H9 (cell line): ENCODE data around the gene CBX1. TPM values are rescaled to one million over a fixed set of nuclear protein-coding genes. Genes with fewer than 3 reads are reported as not detected.

ENCODE experiments used
- DNase-seq: peaks from one replicate; pipeline ENCODE4 v3.0.0-alpha.2; 2017
- H2AFZ ChIP-seq: one replicate; pipeline ENCODE4 v1.6.1; 2013; ENCODE audit warnings: mild to moderate bottlenecking, low read length, control low read depth, moderate library complexity
- H2AK5ac ChIP-seq: 2 replicates; pipeline ENCODE4 v1.6.1; 2013; ENCODE audit warnings: low read length, control low read depth, mixed read lengths; ENCODE audit not compliant: insufficient read length
- H2BK120ac ChIP-seq: one replicate; pipeline ENCODE4 v1.6.1; 2013; ENCODE audit warnings: low read depth, mild to moderate bottlenecking, low read length, control low read depth, inconsistent platforms; ENCODE audit not compliant: poor library complexity, severe bottlenecking
- H2BK12ac ChIP-seq: 2 replicates; pipeline ENCODE4 v1.6.1; 2013; ENCODE audit warnings: low read length, control low read depth, mixed read lengths, low read depth; ENCODE audit not compliant: insufficient read length
- H2BK15ac ChIP-seq: 2 replicates; pipeline ENCODE4 v1.6.1; 2013; ENCODE audit warnings: low read depth, low read length, control low read depth
- H2BK20ac ChIP-seq: one replicate; pipeline ENCODE4 v1.6.1; 2013; ENCODE audit warnings: low read depth, mild to moderate bottlenecking, low read length, control low read depth, inconsistent platforms; ENCODE audit not compliant: poor library complexity, severe bottlenecking
- H2BK5ac ChIP-seq: 2 replicates; pipeline ENCODE4 v1.6.1; 2013; ENCODE audit warnings: low read length, control low read depth, mixed read lengths; ENCODE audit not compliant: insufficient read length
- H3K14ac ChIP-seq: 2 replicates; pipeline ENCODE4 v1.6.1; 2013; ENCODE audit warnings: low read length, control low read depth; ENCODE audit not compliant: insufficient read depth
- H3K18ac ChIP-seq: 2 replicates; pipeline ENCODE4 v1.6.1; 2013; ENCODE audit warnings: low read depth, mild to moderate bottlenecking, mixed read lengths, low read length, control low read depth; ENCODE audit not compliant: insufficient read length
- H3K23ac ChIP-seq: 2 replicates; pipeline ENCODE4 v1.6.1; 2013; ENCODE audit warnings: low read length, control low read depth, mixed read lengths, low read depth; ENCODE audit not compliant: insufficient read length
- H3K23me2 ChIP-seq: 2 replicates; pipeline ENCODE4 v1.6.1; 2013; ENCODE audit warnings: low read depth, mild to moderate bottlenecking, mixed read lengths, low read length, control low read depth; ENCODE audit not compliant: insufficient read length, poor library complexity, severe bottlenecking
- H3K27ac ChIP-seq: 2 replicates; pipeline ENCODE4 v1.5.1; 2013; ENCODE audit warnings: low read length, control low read depth, mixed read lengths, low read depth; ENCODE audit not compliant: insufficient read length
- H3K27me3 ChIP-seq: 2 replicates; pipeline ENCODE4 v1.6.1; 2013; ENCODE audit warnings: low read length, control low read depth, inconsistent platforms; ENCODE audit not compliant: insufficient read depth
- H3K4ac ChIP-seq: 2 replicates; pipeline ENCODE4 v1.6.1; 2013; ENCODE audit warnings: low read depth, mild to moderate bottlenecking, control low read depth, inconsistent platforms, low read length, moderate library complexity
- H3K4me1 ChIP-seq: 2 replicates; pipeline ENCODE4 v1.6.1; 2013; ENCODE audit warnings: low read length, control low read depth, inconsistent platforms; ENCODE audit not compliant: insufficient read depth
- H3K4me2 ChIP-seq: 2 replicates; pipeline ENCODE4 v1.6.1; 2013; ENCODE audit warnings: low read length, control low read depth, mixed read lengths; ENCODE audit not compliant: insufficient read length, insufficient read depth
- H3K56ac ChIP-seq: 2 replicates; pipeline ENCODE4 v1.6.1; 2013; ENCODE audit warnings: low read depth, mild to moderate bottlenecking, mixed read lengths, low read length, control low read depth; ENCODE audit not compliant: insufficient read length
- H3K79me1 ChIP-seq: 2 replicates; pipeline ENCODE4 v1.6.1; 2013; ENCODE audit warnings: low read depth, mild to moderate bottlenecking, moderate library complexity, low read length, control low read depth, inconsistent platforms; ENCODE audit not compliant: insufficient read depth, poor library complexity, severe bottlenecking
- H3K79me2 ChIP-seq: 2 replicates; pipeline ENCODE4 v1.6.1; 2013; ENCODE audit warnings: low read length, control low read depth, inconsistent platforms; ENCODE audit not compliant: insufficient read depth
- H3K9ac ChIP-seq: 2 replicates; pipeline ENCODE4 v1.6.1; 2013; ENCODE audit warnings: low read length, control low read depth, mixed read lengths; ENCODE audit not compliant: insufficient read length; ENCODE audit errors: extremely low read depth
- H3K9me3 ChIP-seq: one replicate; pipeline ENCODE4 v1.6.1; 2013; ENCODE audit warnings: low read depth, low read length, inconsistent platforms; ENCODE audit not compliant: control insufficient read depth
- H3T11ph ChIP-seq: one replicate; pipeline ENCODE4 v1.6.1; 2013; ENCODE audit warnings: mild to moderate bottlenecking, low read length, control low read depth, inconsistent platforms
- H4K20me1 ChIP-seq: one replicate; pipeline ENCODE4 v1.6.1; 2013; ENCODE audit not compliant: control insufficient read depth, insufficient read length, insufficient read depth
- H4K5ac ChIP-seq: 2 replicates; pipeline ENCODE4 v1.6.1; 2013; ENCODE audit warnings: low read depth, mild to moderate bottlenecking, mixed read lengths, low read length, control low read depth; ENCODE audit not compliant: insufficient read length
- H4K8ac ChIP-seq: replicated peaks from 2 replicates; pipeline ENCODE4 v1.6.1; 2013; ENCODE audit warnings: low read length, control low read depth, mixed read lengths, low read depth; ENCODE audit not compliant: insufficient read length
- H4K91ac ChIP-seq: 2 replicates; pipeline ENCODE4 v1.6.1; 2013; ENCODE audit warnings: low read depth, mild to moderate bottlenecking, moderate library complexity, mixed read lengths, low read length, control low read depth; ENCODE audit not compliant: insufficient read length
- H3K27ac Mint-ChIP-seq, 3 experiments: 2 replicates in 2 of 3; 3 replicates in 1 of 3; pipeline ENCODE4 v1.8.0; 2020 to 2021; ENCODE audit warnings: mixed read lengths in 3 of 3, mild to moderate bottlenecking in 1 of 3, moderate library complexity in 1 of 3
- H3K27me3 Mint-ChIP-seq: 2 replicates; pipeline ENCODE4 v1.8.0; 2021; ENCODE audit warnings: low read depth, mild to moderate bottlenecking, moderate library complexity, mixed read lengths
- H3K36me3 Mint-ChIP-seq, 3 experiments: 2 replicates in 2 of 3; 3 replicates in 1 of 3; pipeline ENCODE4 v1.8.0; 2020 to 2021; ENCODE audit warnings: low read depth in 3 of 3, mixed read lengths in 3 of 3; ENCODE audit not compliant: insufficient read depth in 1 of 3
- H3K4me1 Mint-ChIP-seq, 2 experiments: 2 replicates each; pipeline ENCODE4 v1.8.0; 2020; ENCODE audit warnings: mixed read lengths in 2 of 2
- H3K4me3 Mint-ChIP-seq, 2 experiments: 2 replicates in 1 of 2; 3 replicates in 1 of 2; pipeline ENCODE4 v1.8.0; 2020 to 2021; ENCODE audit warnings: mild to moderate bottlenecking in 2 of 2, mixed read lengths in 2 of 2, moderate library complexity in 1 of 2
- H3K9me3 Mint-ChIP-seq, 2 experiments: 2 replicates in 1 of 2; 3 replicates in 1 of 2; pipeline ENCODE4 v1.8.0; 2020; ENCODE audit warnings: mild to moderate bottlenecking in 2 of 2, mixed read lengths in 2 of 2, moderate library complexity in 1 of 2
- CTCF ChIP-seq: fragments of 200-600 bp; sonication (generic); conservative IDR thresholded peaks from 3 replicates; pipeline ENCODE4 v1.8.0; 2021; ENCODE audit warnings: antibody characterized with exemption, mild to moderate bottlenecking
- WGBS: extraction: QIAGEN DNeasy Blood & Tissue Kit; methylation state at CpG from one replicate; pipeline ENCODE4 v1.1.7; 2013; ENCODE audit warnings: missing lambda C conversion rate, low lambda C conversion rate, mixed read lengths; ENCODE audit not compliant: insufficient read length; ENCODE audit errors: extremely low coverage; 5-methylcytosine and 5-hydroxymethylcytosine counted together
- total RNA-seq: library from RNA; stranded (reverse); gene quantifications from 2 replicates; pipeline ENCODE4 v1.2.1, GENCODE V29; 2021

CBX1 gene
- total RNA-seq, 1 experiment from 2014 or later = 155 TPM

- peak; percentile 100 for DNase-seq
- peaks cover 15% of the 10 kb centered on the region; the same call in 1 of the 2 replicates for H3K79me2 ChIP-seq
- H3K4ac ChIP-seq = no peak overlapping the region
- peak overlapping the region; percentile 90 to 94 for H3K4me3 Mint-ChIP-seq
- no peaks in the 10 kb centered on the region for H3K27me3 ChIP-seq
- H3K23ac ChIP-seq = no peak overlapping the region
- peak overlapping the region; percentile 72 for H3K27ac ChIP-seq
- no peak overlapping the region for H2BK12ac ChIP-seq
- no peak overlapping the region for H2AK5ac ChIP-seq
- H3T11ph ChIP-seq = no peak overlapping the region
- H3K4me1 ChIP-seq = peaks cover 18% of the 10 kb centered on the region; the same call in 1 of the 2 replicates
- peaks cover 64 to 72% (median 65%) of the 10 kb centered on the region in 3 experiments for H3K36me3 Mint-ChIP-seq
- no peak overlapping the region for H2BK5ac ChIP-seq
- no peak overlapping the region for H2BK15ac ChIP-seq
- H4K8ac ChIP-seq = no peak overlapping the region
- H3K27ac Mint-ChIP-seq = peak overlapping the region; percentile 99 to 100 (median 100)
- H3K79me1 ChIP-seq = peaks cover 4% of the 10 kb centered on the region
- H3K18ac ChIP-seq = peak overlapping the region; percentile 41
- peak overlapping the region; percentile 28 for H2BK120ac ChIP-seq
- peaks cover 70 to 82% of the 10 kb centered on the region in 2 experiments for H3K4me1 Mint-ChIP-seq
- H3K14ac ChIP-seq = peak overlapping the region; percentile 74
- peaks cover 8% of the 10 kb centered on the region for H3K23me2 ChIP-seq
- no peak overlapping the region for H4K91ac ChIP-seq
- H4K20me1 ChIP-seq = no peaks in the 10 kb centered on the region
- no peak overlapping the region for H2AFZ ChIP-seq
- no peaks in the 10 kb centered on the region for H3K9me3 ChIP-seq
- peak overlapping the region; percentile 49 for H3K9ac ChIP-seq
- H3K27me3 Mint-ChIP-seq = no peaks in the 10 kb centered on the region; the same call in 1 of the 2 replicates
- H3K4me2 ChIP-seq = peak overlapping the region; percentile 77
- H3K56ac ChIP-seq = no peak overlapping the region
- no peak for TF ChIP-seq CTCF
- H2BK20ac ChIP-seq = no peak overlapping the region
- no peak overlapping the region for H4K5ac ChIP-seq
- no peaks in the 10 kb centered on the region; a peak in 2 of 5 replicates for H3K9me3 Mint-ChIP-seq
- no CpG with 5 or more reads among the region's 34 CpGs for WGBS
These were observed 46.8 kb downstream of the CBX1 start for GRCh38 chr17:48054238-48055185.
